Measurements from ENCODE around the gene CAMTA2.

The CAMTA2 gene

GRCh38 chr17:4935650-4936049 is 51.8 kb downstream of the CAMTA2 start:
- peaks cover 31% of the 10 kb centered on the region for H3K36me3 ChIP-seq
- peaks cover 27 to 48% of the 10 kb centered on the region in 2 experiments for H3K4me1 ChIP-seq (ENCODE audit: control insufficient read depth in 1 of 2, insufficient read depth in 1 of 2, low read depth in 1 of 2, low read length in 1 of 2)
- no peak for TF ChIP-seq CTCF (IDR thresholded peaks at IDR 0.05)
- no peak overlapping the region for H3K4me3 ChIP-seq (ENCODE audit: low read depth in 1 of 2, low read length in 1 of 2)
- H3K9me3 ChIP-seq = no peaks in the 10 kb centered on the region
- H3K27ac ChIP-seq = no peak overlapping the region
- peaks cover 16% of the 10 kb centered on the region for H3K27me3 ChIP-seq

GRCh38 chr17:4934173-4934979 is 53.1 kb downstream of the CAMTA2 start:
- Histone ChIP-seq H3K36me3 (peaks cover 32% of the 10 kb centered on the region), H3K27me3 (peaks cover 16% of the 10 kb centered on the region), H3K4me1 (ENCODE audit: control insufficient read depth in 1 of 2, insufficient read depth in 1 of 2, low read depth in 1 of 2, low read length in 1 of 2) (peaks cover 24 to 35% of the 10 kb centered on the region in 2 experiments), H3K9me3 (no peaks in the 10 kb centered on the region), H3K27ac (peak overlapping the region; percentile 44), H3K4me3 (ENCODE audit: low read depth in 1 of 2, low read length in 1 of 2) (no peak overlapping the region)
- TF ChIP-seq CTCF (IDR thresholded peaks at IDR 0.05) = no peak

GRCh38 chr17:4933646-4934045 is 53.8 kb downstream of the CAMTA2 start:
- H3K4me3 ChIP-seq (ENCODE audit: low read depth in 1 of 2, low read length in 1 of 2) = no peak overlapping the region

GRCh38 chr17:4932756-4933155 is 54.7 kb downstream of the CAMTA2 start:
- H3K9me3 ChIP-seq = no peaks in the 10 kb centered on the region
- H3K27ac ChIP-seq = no peak overlapping the region
- H3K4me1 ChIP-seq (ENCODE audit: control insufficient read depth in 1 of 2, insufficient read depth in 1 of 2, low read depth in 1 of 2, low read length in 1 of 2) = peaks cover 11 to 24% of the 10 kb centered on the region in 2 experiments
- peaks cover 16% of the 10 kb centered on the region for H3K27me3 ChIP-seq
- peaks cover 24% of the 10 kb centered on the region for H3K36me3 ChIP-seq
- H3K4me3 ChIP-seq (ENCODE audit: low read depth in 1 of 2, low read length in 1 of 2) = no peak overlapping the region
- no peak for TF ChIP-seq CTCF (IDR thresholded peaks at IDR 0.05)

More at GRCh38 chr17:4933646-4934045, 53.8 kb downstream of the CAMTA2 start:
- H3K9me3 ChIP-seq = no peaks in the 10 kb centered on the region
- peaks cover 17 to 28% of the 10 kb centered on the region in 2 experiments for H3K4me1 ChIP-seq (ENCODE audit: control insufficient read depth in 1 of 2, insufficient read depth in 1 of 2, low read depth in 1 of 2, low read length in 1 of 2)
- peaks cover 32% of the 10 kb centered on the region for H3K36me3 ChIP-seq
- no peak for TF ChIP-seq CTCF (IDR thresholded peaks at IDR 0.05)
- no peak overlapping the region for H3K27ac ChIP-seq
- peaks cover 16% of the 10 kb centered on the region for H3K27me3 ChIP-seq

GRCh38 chr17:4931963-4932362 is 55.5 kb downstream of the CAMTA2 start, which contains the start of gene GP1BA:
TSS of gene GP1BA (plus strand) at chr17:4932277. CDS start at chr17:4932605, 328 bp downstream.
- peaks cover 11 to 24% of the 10 kb centered on the region in 2 experiments for H3K4me1 ChIP-seq (ENCODE audit: control insufficient read depth in 1 of 2, insufficient read depth in 1 of 2, low read depth in 1 of 2, low read length in 1 of 2)
- no peak within 1 kb of the TSS for H3K27ac ChIP-seq
- H3K36me3 ChIP-seq = peaks cover 16% of the 10 kb centered on the region
- TF ChIP-seq CTCF (IDR thresholded peaks at IDR 0.05) = no peak
- no peaks in the 10 kb centered on the region for H3K9me3 ChIP-seq
- peaks cover 16% of the 10 kb centered on the region for H3K27me3 ChIP-seq
- H3K4me3 ChIP-seq (ENCODE audit: low read depth in 1 of 2, low read length in 1 of 2) = no peak within 1 kb of the TSS
